Kidney (tissue), 14 donors: ENCODE measurements around the gene MYH4. TPM values are rescaled to one million over a fixed set of nuclear protein-coding genes. Genes with fewer than 3 reads are reported as not detected.
A peak's percentile ranks its signal among the peaks of the same experiment; 100 is the strongest.

Experiments
- DNase-seq, 5 donors: peaks; one replicate each; pipeline ENCODE4 v3.0.0-alpha.2; 2013 to 2020
- FAIRE-seq: peaks from 2 replicates; lab custom pipeline; 2012; peaks lifted over from hg19 to GRCh38; lab: Jason Lieb, UNC
- H3K27ac ChIP-seq, 2 donors: one replicate each; pipeline ENCODE4 v1.7.0; 2013; ENCODE audit warnings: low read depth in 2 of 2, low read length in 2 of 2, inconsistent platforms in 1 of 2
- H3K27me3 ChIP-seq: one replicate; pipeline ENCODE4 v1.7.1; 2013; ENCODE audit warnings: low read length, inconsistent platforms; ENCODE audit not compliant: control insufficient read depth, insufficient read depth
- H3K36me3 ChIP-seq, 3 donors: one replicate each; pipeline versions ENCODE4 v1.7.0 to v1.7.1; 2013; ENCODE audit warnings: low read length in 3 of 3, control low read depth in 1 of 3, inconsistent platforms in 1 of 3; ENCODE audit not compliant: insufficient read depth in 3 of 3, control insufficient read depth in 2 of 3
- H3K4me1 ChIP-seq, 3 donors: one replicate each; pipeline versions ENCODE4 v1.7.0 to v1.7.1; 2013; ENCODE audit warnings: low read length in 3 of 3, inconsistent platforms in 1 of 3, low read depth in 1 of 3; ENCODE audit not compliant: control insufficient read depth in 2 of 3, insufficient read depth in 2 of 3
- H3K4me3 ChIP-seq, 3 donors: one replicate each; pipeline versions ENCODE4 v1.7.0 to v1.8.1; 2013; ENCODE audit warnings: low read length in 3 of 3, control low read depth in 1 of 3, inconsistent platforms in 1 of 3
- H3K9ac ChIP-seq, 3 donors: one replicate each; pipeline versions ENCODE4 v1.7.0 to v1.7.1; 2013; ENCODE audit warnings: low read length in 3 of 3, control low read depth in 1 of 3, inconsistent platforms in 1 of 3
- H3K9me3 ChIP-seq, 3 donors: one replicate each; pipeline versions ENCODE4 v1.7.0 to v1.7.1; 2013; ENCODE audit warnings: low read length in 3 of 3, control low read depth in 1 of 3, inconsistent platforms in 1 of 3; ENCODE audit not compliant: control insufficient read depth in 2 of 3, insufficient read depth in 1 of 3
- CTCF ChIP-seq: IDR thresholded peaks from 3 replicates; pipeline ENCODE4 v1.5.1; 2012; ENCODE audit warnings: mild to moderate bottlenecking, moderate library complexity, borderline replicate concordance; ENCODE audit not compliant: insufficient read depth; ENCODE audit errors: extremely low read depth
- intact Hi-C: fragments of 100-400 bp; cut with DNase I; formaldehyde crosslinking; loops from one replicate; pipeline ENCODE4 v1.11.1; 2022
- polyA plus RNA-seq: library from polyadenylated mRNA; stranded (reverse); fragments of 350-450 nt; fragmentation: Illumina TruSeq; extraction: RNeasy Lipid Tissue Mini Kit (QIAGEN cat#74804); gene quantifications from one replicate; pipeline ENCODE4 v1.2.3, GENCODE V29; 2014; ENCODE audit warnings: low read depth, low replicate concordance; ENCODE audit not compliant: insufficient read depth
- total RNA-seq: library from RNA; stranded (reverse); fragmentation: NEBNext Ultra II Directional; extraction: Animal tissue kit (Norgen Biotek cat#: 25700); gene quantifications from one replicate; pipeline ENCODE4 v1.2.1, GENCODE V29; 2021
- donor health status: control.
- donor health status: control.
- donor health status: control.
- donor health status: control.
- donor health status: control.
- donor health status: DM: yes; HTN: yes; CAD: no.
- donor health status: Normal renal cell carcinoma (clear cell type).

MYH4 gene
- total and polyA plus RNA-seq, 2 donors from 2014 or later = not detected

- FAIRE-seq (no peak), DNase-seq (peak in 1 of 5 donors; percentile 27)
- no peak overlapping the region for H3K4me3 ChIP-seq
- no peak for TF ChIP-seq CTCF
- no peak overlapping the region for H3K27ac ChIP-seq
- H3K4me1 ChIP-seq = no peaks in the 10 kb centered on the region
- intact Hi-C loops = no loop called here
- H3K9me3 ChIP-seq = no peaks in the 10 kb centered on the region
- no peak overlapping the region for H3K9ac ChIP-seq
- no peaks in the 10 kb centered on the region for H3K36me3 ChIP-seq
- no peaks in the 10 kb centered on the region for H3K27me3 ChIP-seq
These were observed 72.7 kb downstream of the MYH4 start for GRCh38 chr17:10396524-10397163.

- Histone ChIP-seq H3K9ac (no peak overlapping the region), H3K4me3 (no peak overlapping the region), H3K36me3 (no peaks in the 10 kb centered on the region), H3K27me3 (no peaks in the 10 kb centered on the region), H3K4me1 (no peaks in the 10 kb centered on the region), H3K9me3 (no peaks in the 10 kb centered on the region), H3K27ac (no peak overlapping the region)
- intact Hi-C loops = no loop called here
- TF ChIP-seq CTCF = no peak
- no peak for FAIRE-seq
- DNase-seq = no peak
These were observed 75.0 kb downstream of the MYH4 start for GRCh38 chr17:10394201-10394887.

Other genes starting within 250 kb of the MYH4 start
- gene MYH13, start 96.6 kb downstream of the MYH4 start, total RNA-seq = not detected
- gene MYH13, start 96.6 kb downstream of the MYH4 start, polyA plus RNA-seq = not detected
- gene MYH8, start 47.6 kb downstream of the MYH4 start, total RNA-seq = 0.28 TPM
- gene MYH8, start 47.6 kb downstream of the MYH4 start, polyA plus RNA-seq = 0.30 TPM
- not detected for gene MYH1, start 49.0 kb upstream of the MYH4 start, total RNA-seq
- not detected for gene MYH1, start 49.0 kb upstream of the MYH4 start, polyA plus RNA-seq
- gene MYH2, start 80.1 kb upstream of the MYH4 start, total RNA-seq = not detected
- gene MYH2, start 80.1 kb upstream of the MYH4 start, polyA plus RNA-seq = not detected
- 2.9 TPM for gene MYH3, start 187.8 kb upstream of the MYH4 start, total RNA-seq
- 2.5 TPM for gene MYH3, start 187.8 kb upstream of the MYH4 start, polyA plus RNA-seq
- 27.0 TPM for gene SCO1, start 228.0 kb upstream of the MYH4 start, total RNA-seq
- gene SCO1, start 228.0 kb upstream of the MYH4 start, polyA plus RNA-seq = 34.9 TPM
- 9.2 TPM for gene ADPRM, start 228.0 kb upstream of the MYH4 start, total RNA-seq
- 9.6 TPM for gene ADPRM, start 228.0 kb upstream of the MYH4 start, polyA plus RNA-seq